Stimulated activated CD8-positive, alpha-beta memory T cell treated with anti-CD3 and anti-CD28 coated beads, Interleukin-7, amount 100 ng/mL, for 48 hours (primary cell): Measurements from ENCODE around the gene GASK1A.

Experiments
- DNase-seq, 2 donors: peaks; one replicate each; pipeline ENCODE4 v3.0.0-alpha.2; 2020; ENCODE audit warnings: low read depth in 1 of 2; ENCODE audit errors: extremely low read depth in 1 of 2

The GASK1A gene

GRCh38 chr3:43013256-43013655 lies 34.1 kb downstream of the GASK1A start:
- no peak for DNase-seq

GRCh38 chr3:43013743-43014155 lies 34.6 kb downstream of the GASK1A start:
- no peak for DNase-seq

- DNase-seq = no peak
Measured at GRCh38 chr3:43014241-43014640, 35.1 kb downstream of the GASK1A start.

- no peak for DNase-seq
Measured at GRCh38 chr3:43014956-43015355, 35.8 kb downstream of the GASK1A start.

GRCh38 chr3:43015572-43015971 lies 36.5 kb downstream of the GASK1A start:
- DNase-seq = no peak

- DNase-seq = no peak
Measured at GRCh38 chr3:43015991-43016865, 37.1 kb downstream of the GASK1A start.

GRCh38 chr3:43017004-43017403 lies 37.9 kb downstream of the GASK1A start:
- DNase-seq = no peak

- no peak for DNase-seq
Measured at GRCh38 chr3:43017593-43018195, 38.6 kb downstream of the GASK1A start.

- DNase-seq = no peak
Measured at GRCh38 chr3:43018246-43018645, 39.1 kb downstream of the GASK1A start.

- no peak for DNase-seq
Measured at GRCh38 chr3:43019006-43019809, 40.1 kb downstream of the GASK1A start.

GRCh38 chr3:43019826-43020225 lies 40.7 kb downstream of the GASK1A start:
- no peak for DNase-seq

GRCh38 chr3:43021186-43021585 lies 42.1 kb downstream of the GASK1A start:
- no peak for DNase-seq

- no peak for DNase-seq
Measured at GRCh38 chr3:43022121-43022520, 43.0 kb downstream of the GASK1A start.

- no peak for DNase-seq
Measured at GRCh38 chr3:43023066-43023465, 44.0 kb downstream of the GASK1A start.

- DNase-seq = no peak
Measured at GRCh38 chr3:43023746-43024145, 44.6 kb downstream of the GASK1A start.

GRCh38 chr3:43024181-43024885 lies 45.2 kb downstream of the GASK1A start:
- peak in 1 of 2 donors; percentile 15 for DNase-seq

- DNase-seq = no peak
Measured at GRCh38 chr3:43025423-43025822, 46.3 kb downstream of the GASK1A start.

GRCh38 chr3:43028001-43028400 lies 48.9 kb downstream of the GASK1A start:
- no peak for DNase-seq

- no peak for DNase-seq
Measured at GRCh38 chr3:43028678-43029490, 49.8 kb downstream of the GASK1A start.
